HepG2 (cell line): ENCODE data around the gene DPEP1. TPM values are rescaled to one million over a fixed set of nuclear protein-coding genes. Genes with fewer than 3 reads are reported as not detected.

Source experiments
- ATF3 ChIP-seq: sonication (generic); formaldehyde crosslinking; IDR thresholded peaks from 2 replicates; pipeline ENCODE4 v1.4.0; 2020; ENCODE audit warnings: missing genetic modification reagents
- FOXK1 ChIP-seq: sonication (generic); formaldehyde crosslinking; IDR thresholded peaks from 2 replicates; pipeline ENCODE4 v1.4.0; 2020; ENCODE audit warnings: low read depth, missing genetic modification reagents, borderline replicate concordance
- FOXM1 ChIP-seq: sonication (generic); formaldehyde crosslinking; IDR thresholded peaks from 2 replicates; pipeline ENCODE4 v1.5.0; 2020; ENCODE audit warnings: missing genetic modification reagents
- HDAC1 ChIP-seq: sonication (generic); formaldehyde crosslinking; IDR thresholded peaks from 2 replicates; pipeline ENCODE4 v1.5.1; 2020; ENCODE audit warnings: mild to moderate bottlenecking, missing genetic modification reagents
- HNRNPUL1 ChIP-seq: fragments of 200-400 bp; formaldehyde crosslinking; IDR thresholded peaks from 2 replicates; pipeline ENCODE4 v1.6.1; 2017; ENCODE audit warnings: low read depth, mild to moderate bottlenecking, low read length, moderate library complexity
- MEIS1 ChIP-seq: sonication (generic); formaldehyde crosslinking; IDR thresholded peaks from 2 replicates; pipeline ENCODE4 v1.9.0; 2021; ENCODE audit warnings: mild to moderate bottlenecking, missing genetic modification reagents, moderate library complexity, borderline replicate concordance
- NFRKB ChIP-seq: fragments of 450-650 bp; IDR thresholded peaks from 2 replicates; pipeline ENCODE4 v1.6.1; 2017
- PAWR ChIP-seq: sonication (generic); formaldehyde crosslinking; IDR thresholded peaks from 2 replicates; pipeline ENCODE4 v1.4.0; 2020; ENCODE audit warnings: missing genetic modification reagents, mild to moderate bottlenecking, borderline replicate concordance
- RXRB ChIP-seq: IDR thresholded peaks from 2 replicates; pipeline ENCODE4 v1.6.1; 2016; ENCODE audit warnings: borderline replicate concordance, missing genetic modification reagents, missing compliant biosample characterization
- SALL1 ChIP-seq: sonication (generic); formaldehyde crosslinking; IDR thresholded peaks from 2 replicates; pipeline ENCODE4 v1.8.0; 2022; ENCODE audit warnings: mild to moderate bottlenecking, missing genetic modification reagents
- SOX5 ChIP-seq: IDR thresholded peaks from 2 replicates; pipeline ENCODE4 v1.6.1; 2016; ENCODE audit warnings: borderline replicate concordance
- TOE1 ChIP-seq: sonication (generic); formaldehyde crosslinking; IDR thresholded peaks from 2 replicates; pipeline ENCODE4 v1.4.0; 2020; ENCODE audit warnings: mild to moderate bottlenecking, missing genetic modification reagents
- ZBTB21 ChIP-seq: sonication (generic); formaldehyde crosslinking; IDR thresholded peaks from 2 replicates; pipeline ENCODE4 v1.4.0; 2020; ENCODE audit warnings: missing genetic modification reagents
- ZFAT ChIP-seq: sonication (generic); formaldehyde crosslinking; conservative IDR thresholded peaks from 2 replicates; pipeline ENCODE4 v1.8.1; 2023; ENCODE audit warnings: missing genetic modification reagents, inconsistent platforms
- ZKSCAN1 ChIP-seq: fragments of 150-350 bp; IDR thresholded peaks from 2 replicates; pipeline ENCODE4 v1.6.1; 2014; ENCODE audit warnings: low read length
- ZNF296 ChIP-seq: sonication (generic); formaldehyde crosslinking; conservative IDR thresholded peaks from 2 replicates; pipeline ENCODE4 v1.5.0; 2020; ENCODE audit warnings: mild to moderate bottlenecking, missing genetic modification reagents
- ZNF468 ChIP-seq: sonication (generic); formaldehyde crosslinking; IDR thresholded peaks from 2 replicates; pipeline ENCODE4 v1.8.0; 2022; ENCODE audit warnings: mild to moderate bottlenecking, moderate library complexity, missing genetic modification reagents
- ZNF501 ChIP-seq: sonication (generic); formaldehyde crosslinking; IDR thresholded peaks from 2 replicates; pipeline ENCODE4 v1.5.1; 2020; ENCODE audit warnings: mild to moderate bottlenecking, moderate library complexity, missing genetic modification reagents
- ZNF530 ChIP-seq: sonication (generic); formaldehyde crosslinking; IDR thresholded peaks from 2 replicates; pipeline ENCODE4 v1.5.0; 2020; ENCODE audit warnings: low read depth, mild to moderate bottlenecking, missing genetic modification reagents
- ZNF605 ChIP-seq: sonication (generic); formaldehyde crosslinking; IDR thresholded peaks from 2 replicates; pipeline ENCODE4 v1.8.0; 2022; ENCODE audit warnings: mild to moderate bottlenecking, missing genetic modification reagents
- ZNF724P ChIP-seq: sonication (generic); formaldehyde crosslinking; IDR thresholded peaks from 2 replicates; pipeline ENCODE4 v1.8.0; 2022; ENCODE audit warnings: missing genetic modification reagents, borderline replicate concordance
- polyA plus RNA-seq, 8 experiments: library from polyadenylated mRNA; depleted of rRNA in 3 of 8; stranded (reverse) in 7 of 8; unstranded in 1 of 8; fragments of >200 nt; fragmentation: Illumina TruSeq in 4 of 8; extraction: Trizol in 4 of 8; gene quantifications; 2 replicates each; pipeline versions ENCODE4 v1.2.1 to v1.2.3, GENCODE V29; 2011 to 2016; ENCODE audit warnings: low read depth in 4 of 8, missing spikeins in 1 of 8, mixed read lengths in 1 of 8; ENCODE audit not compliant: insufficient read depth in 1 of 8
- total RNA-seq, 5 experiments: library from RNA; depleted of rRNA; stranded (reverse); fragments of >200 nt; fragmentation: Illumina TruSeq; extraction: Trizol; gene quantifications; 2 replicates each; pipeline ENCODE4 v1.2.3, GENCODE V29; 2016; ENCODE audit warnings: low read depth in 1 of 5
- TF ChIP-seq, protein P1 (sequence below): IDR thresholded peaks from 2 replicates; pipeline ENCODE4 v1.6.1; 2016; ENCODE audit warnings: missing compliant biosample characterization, missing genetic modification reagents, borderline replicate concordance
- TF ChIP-seq, protein P2 (sequence below): sonication (generic); formaldehyde crosslinking; IDR thresholded peaks from 2 replicates; pipeline ENCODE4 v1.8.0; 2022; ENCODE audit warnings: missing genetic modification reagents, low read depth, mild to moderate bottlenecking, borderline replicate concordance
- TF ChIP-seq, protein P3 (sequence below): sonication (generic); formaldehyde crosslinking; IDR thresholded peaks from 2 replicates; pipeline ENCODE4 v1.4.0; 2020; ENCODE audit warnings: low read depth, mild to moderate bottlenecking, missing genetic modification reagents
- TF ChIP-seq, protein P4 (sequence below): sonication (generic); formaldehyde crosslinking; IDR thresholded peaks from 2 replicates; pipeline ENCODE4 v1.8.0; 2022; ENCODE audit warnings: mild to moderate bottlenecking, missing genetic modification reagents

The DPEP1 gene
- total and polyA plus RNA-seq, 2 of the 13 experiments (the other 11 are each of a cell fraction or from before 2014, with no cell fraction given) = 37.6 to 52.2 TPM

DNA sequence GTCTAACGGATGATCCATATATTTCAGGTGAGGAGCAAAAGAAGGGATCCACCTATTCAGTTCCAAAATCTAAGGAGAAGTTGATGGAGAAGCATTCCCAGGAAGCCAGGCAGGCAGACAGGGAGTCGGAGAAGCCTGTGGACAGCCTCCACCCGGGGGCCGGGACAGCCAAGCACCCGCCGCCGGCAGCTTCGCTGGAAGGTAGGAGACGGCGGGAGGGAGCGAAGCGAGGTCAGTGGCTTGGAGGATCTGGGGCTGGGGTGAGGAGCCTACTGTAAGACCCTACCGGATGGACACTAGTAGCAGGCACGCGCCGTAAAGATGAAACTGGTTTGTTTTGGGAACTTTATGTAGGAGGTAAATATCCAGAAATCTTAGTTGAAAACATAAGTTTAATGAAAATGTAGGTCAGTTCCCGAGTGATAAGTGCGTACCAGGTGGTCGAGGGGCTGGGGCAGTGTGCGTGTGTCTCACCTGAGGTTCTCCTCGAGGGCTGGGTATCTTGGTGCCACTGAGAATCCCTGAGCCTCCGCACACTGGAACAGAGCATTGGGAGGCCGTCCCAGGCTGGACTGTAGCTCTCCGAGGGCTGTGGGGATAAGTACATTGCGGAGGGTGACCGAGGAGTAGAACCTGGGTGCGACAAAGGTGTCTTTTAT is 44.9 kb downstream of the DPEP1 start (continued):
- TF ChIP-seq RXRB (CRISPR knock-in tag) (peak; percentile 2; the same call in 1 of the 2 replicates), ATF3 (CRISPR knock-in tag) (no peak), TOE1 (no peak), ZNF530 (no peak), PAWR (CRISPR knock-in tag) (no peak), HNRNPUL1 (no peak), ZNF724P (CRISPR knock-in tag) (peak; percentile 16; the same call in 1 of the 2 replicates), ZKSCAN1 (no peak), ZNF468 (no peak), ZBTB21 (no peak), FOXM1 (no peak), SOX5 (CRISPR knock-in tag) (no peak), ZNF605 (peak; percentile 31; the same call in 1 of the 2 replicates), HDAC1 (no peak), NFRKB (no peak), FOXK1 (CRISPR knock-in tag) (no peak), ZNF501 (peak; percentile 51; the same call in 1 of the 2 replicates), SALL1 (CRISPR knock-in tag) (no peak), MEIS1 (CRISPR knock-in tag) (0 out of 2 replicates have a peak, but pooled peaks have one; percentile 15), ZFAT (no peak), ZNF296 (CRISPR knock-in tag) (no peak)
- TF ChIP-seq, protein P1, sequence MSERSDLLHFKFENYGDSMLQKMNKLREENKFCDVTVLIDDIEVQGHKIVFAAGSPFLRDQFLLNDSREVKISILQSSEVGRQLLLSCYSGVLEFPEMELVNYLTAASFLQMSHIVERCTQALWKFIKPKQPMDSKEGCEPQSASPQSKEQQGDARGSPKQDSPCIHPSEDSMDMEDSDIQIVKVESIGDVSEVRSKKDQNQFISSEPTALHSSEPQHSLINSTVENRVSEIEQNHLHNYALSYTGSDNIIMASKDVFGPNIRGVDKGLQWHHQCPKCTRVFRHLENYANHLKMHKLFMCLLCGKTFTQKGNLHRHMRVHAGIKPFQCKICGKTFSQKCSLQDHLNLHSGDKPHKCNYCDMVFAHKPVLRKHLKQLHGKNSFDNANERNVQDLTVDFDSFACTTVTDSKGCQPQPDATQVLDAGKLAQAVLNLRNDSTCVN (CRISPR knock-in tag) = no peak
- TF ChIP-seq, protein P2, sequence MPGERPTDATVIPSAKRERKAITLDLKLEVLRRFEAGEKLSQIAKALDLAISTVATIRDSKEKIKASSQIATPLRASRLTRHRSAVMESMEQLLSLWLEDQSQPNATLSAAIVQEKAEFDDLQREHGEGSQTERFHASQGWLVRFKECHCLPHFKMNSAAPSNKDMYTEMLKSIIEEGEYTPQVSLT (CRISPR knock-in tag) = no peak
- TF ChIP-seq, protein P3, sequence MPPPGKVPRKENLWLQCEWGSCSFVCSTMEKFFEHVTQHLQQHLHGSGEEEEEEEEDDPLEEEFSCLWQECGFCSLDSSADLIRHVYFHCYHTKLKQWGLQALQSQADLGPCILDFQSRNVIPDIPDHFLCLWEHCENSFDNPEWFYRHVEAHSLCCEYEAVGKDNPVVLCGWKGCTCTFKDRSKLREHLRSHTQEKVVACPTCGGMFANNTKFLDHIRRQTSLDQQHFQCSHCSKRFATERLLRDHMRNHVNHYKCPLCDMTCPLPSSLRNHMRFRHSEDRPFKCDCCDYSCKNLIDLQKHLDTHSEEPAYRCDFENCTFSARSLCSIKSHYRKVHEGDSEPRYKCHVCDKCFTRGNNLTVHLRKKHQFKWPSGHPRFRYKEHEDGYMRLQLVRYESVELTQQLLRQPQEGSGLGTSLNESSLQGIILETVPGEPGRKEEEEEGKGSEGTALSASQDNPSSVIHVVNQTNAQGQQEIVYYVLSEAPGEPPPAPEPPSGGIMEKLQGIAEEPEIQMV = no peak
- TF ChIP-seq, protein P4, sequence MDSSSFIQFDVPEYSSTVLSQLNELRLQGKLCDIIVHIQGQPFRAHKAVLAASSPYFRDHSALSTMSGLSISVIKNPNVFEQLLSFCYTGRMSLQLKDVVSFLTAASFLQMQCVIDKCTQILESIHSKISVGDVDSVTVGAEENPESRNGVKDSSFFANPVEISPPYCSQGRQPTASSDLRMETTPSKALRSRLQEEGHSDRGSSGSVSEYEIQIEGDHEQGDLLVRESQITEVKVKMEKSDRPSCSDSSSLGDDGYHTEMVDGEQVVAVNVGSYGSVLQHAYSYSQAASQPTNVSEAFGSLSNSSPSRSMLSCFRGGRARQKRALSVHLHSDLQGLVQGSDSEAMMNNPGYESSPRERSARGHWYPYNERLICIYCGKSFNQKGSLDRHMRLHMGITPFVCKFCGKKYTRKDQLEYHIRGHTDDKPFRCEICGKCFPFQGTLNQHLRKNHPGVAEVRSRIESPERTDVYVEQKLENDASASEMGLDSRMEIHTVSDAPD (CRISPR knock-in tag) = no peak
